Subcutaneous abdominal adipose tissue (tissue), 5 donors: ENCODE results near the gene RBM28.

Experiments
- H3K27ac ChIP-seq: one replicate; pipeline ENCODE4 v1.7.0; 2013; ENCODE audit warnings: low read depth, mild to moderate bottlenecking, inconsistent platforms, low read length, moderate library complexity
- H3K27me3 ChIP-seq, 5 donors: one replicate each; pipeline ENCODE4 v1.7.0; 2013; ENCODE audit warnings: low read length in 5 of 5, inconsistent platforms in 1 of 5; ENCODE audit not compliant: control insufficient read depth in 5 of 5, insufficient read depth in 4 of 5
- H3K36me3 ChIP-seq, 5 donors: one replicate each; pipeline ENCODE4 v1.7.0; 2013; ENCODE audit warnings: low read length in 5 of 5; ENCODE audit not compliant: control insufficient read depth in 5 of 5, insufficient read depth in 5 of 5
- H3K4me1 ChIP-seq, 5 donors: one replicate each; pipeline ENCODE4 v1.7.0; 2013; ENCODE audit warnings: low read length in 5 of 5, mild to moderate bottlenecking in 3 of 5, moderate library complexity in 1 of 5; ENCODE audit not compliant: control insufficient read depth in 5 of 5, insufficient read depth in 5 of 5
- H3K4me3 ChIP-seq, 5 donors: one replicate each; pipeline ENCODE4 v1.7.0; 2013; ENCODE audit warnings: low read length in 5 of 5, low read depth in 1 of 5
- H3K9ac ChIP-seq, 5 donors: one replicate each; pipeline ENCODE4 v1.7.0; 2013; ENCODE audit warnings: low read length in 5 of 5, mild to moderate bottlenecking in 4 of 5, moderate library complexity in 3 of 5
- H3K9me3 ChIP-seq, 5 donors: one replicate each; pipeline ENCODE4 v1.7.0; 2013; ENCODE audit warnings: low read length in 5 of 5; ENCODE audit not compliant: control insufficient read depth in 5 of 5
- donor health status: healthy.
- donor health status: healthy.
- donor health status: healthy.
- donor health status: healthy.
- donor health status: healthy.

RBM28 gene

DNA sequence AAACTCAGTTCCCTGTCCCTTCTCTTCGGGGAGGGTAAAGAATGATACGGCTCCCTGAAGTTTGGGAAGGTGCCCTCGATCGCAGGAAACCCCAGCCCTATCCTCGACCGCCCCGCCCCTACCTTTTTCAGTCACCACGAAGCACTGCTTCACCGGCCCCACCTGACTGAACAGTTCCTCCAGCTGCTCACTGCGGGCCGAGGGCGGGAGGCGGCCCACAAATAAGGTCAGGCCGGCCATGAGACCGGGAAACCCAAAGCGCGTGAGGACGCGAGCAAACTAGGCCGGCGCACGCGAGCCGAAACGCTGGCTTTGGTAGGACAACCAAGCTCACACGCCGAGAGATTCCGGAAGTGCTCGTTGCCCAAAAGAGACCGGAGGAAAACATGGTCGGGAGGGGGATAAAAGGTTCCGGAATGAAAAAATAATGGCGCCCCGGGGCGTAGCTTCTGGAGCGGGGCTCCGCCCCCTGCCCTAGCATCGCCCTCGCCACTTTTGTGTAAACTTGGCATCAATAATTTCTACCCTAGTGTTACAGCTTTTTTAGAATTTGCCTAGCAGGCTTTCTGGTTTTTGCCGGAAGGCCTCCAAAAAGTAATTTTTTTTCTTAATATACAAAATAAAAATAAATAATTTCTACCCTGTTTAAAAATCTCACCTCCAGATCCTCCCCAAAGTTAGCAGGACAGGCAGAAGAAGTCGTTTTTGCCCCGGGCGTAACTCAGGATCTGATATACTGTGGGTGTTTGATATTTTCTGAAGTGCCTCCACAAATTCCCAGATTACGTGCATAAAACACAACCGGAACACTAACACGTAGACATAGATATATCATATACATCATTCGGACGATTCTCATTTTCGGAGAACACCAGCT is at the start of gene RBM28:
RBM28 (minus strand) TSS at position 355 of the 877 bp plus-strand sequence; CDS start at position 240, 115 bp downstream.
- H3K9me3 ChIP-seq: no peaks in the 10 kb centered on the region
- H3K9ac ChIP-seq: peak within 1 kb of the TSS; percentile 69 to 98 (median 92)
- H3K36me3 ChIP-seq: peaks cover 5 to 14% (median 5%) of the 10 kb centered on the region in 5 donors
- H3K4me3 ChIP-seq: peak within 1 kb of the TSS; percentile 76 to 93 (median 91)
- peak within 1 kb of the TSS; percentile 90 for H3K27ac ChIP-seq
- H3K4me1 ChIP-seq: peaks cover 6 to 33% (median 28%) of the 10 kb centered on the region in 5 donors
- no peaks in the 10 kb centered on the region for H3K27me3 ChIP-seq

- peaks cover 0 to 4% (median 2%) of the 10 kb centered on the region in 5 donors for H3K4me1 ChIP-seq
- H3K9ac ChIP-seq: no peak overlapping the region
- H3K4me3 ChIP-seq: no peak overlapping the region
- H3K27me3 ChIP-seq: no peaks in the 10 kb centered on the region
- H3K36me3 ChIP-seq: peaks cover 7 to 64% (median 61%) of the 10 kb centered on the region in 5 donors
- no peaks in the 10 kb centered on the region for H3K9me3 ChIP-seq
- H3K27ac ChIP-seq: no peak overlapping the region
Measured at GRCh38 chr7:128392446-128393327, 49.0 kb upstream of the RBM28 start.

GRCh38 chr7:128391805-128392204 is 48.1 kb upstream of the RBM28 start:
- H3K4me3 ChIP-seq: no peak overlapping the region
- no peaks in the 10 kb centered on the region for H3K27me3 ChIP-seq
- no peak overlapping the region for H3K9ac ChIP-seq
- no peak overlapping the region for H3K27ac ChIP-seq
- peaks cover 0 to 55% (median 52%) of the 10 kb centered on the region in 5 donors for H3K36me3 ChIP-seq
- peaks cover 0 to 10% (median 9%) of the 10 kb centered on the region in 5 donors for H3K4me1 ChIP-seq
- no peaks in the 10 kb centered on the region for H3K9me3 ChIP-seq

DNA sequence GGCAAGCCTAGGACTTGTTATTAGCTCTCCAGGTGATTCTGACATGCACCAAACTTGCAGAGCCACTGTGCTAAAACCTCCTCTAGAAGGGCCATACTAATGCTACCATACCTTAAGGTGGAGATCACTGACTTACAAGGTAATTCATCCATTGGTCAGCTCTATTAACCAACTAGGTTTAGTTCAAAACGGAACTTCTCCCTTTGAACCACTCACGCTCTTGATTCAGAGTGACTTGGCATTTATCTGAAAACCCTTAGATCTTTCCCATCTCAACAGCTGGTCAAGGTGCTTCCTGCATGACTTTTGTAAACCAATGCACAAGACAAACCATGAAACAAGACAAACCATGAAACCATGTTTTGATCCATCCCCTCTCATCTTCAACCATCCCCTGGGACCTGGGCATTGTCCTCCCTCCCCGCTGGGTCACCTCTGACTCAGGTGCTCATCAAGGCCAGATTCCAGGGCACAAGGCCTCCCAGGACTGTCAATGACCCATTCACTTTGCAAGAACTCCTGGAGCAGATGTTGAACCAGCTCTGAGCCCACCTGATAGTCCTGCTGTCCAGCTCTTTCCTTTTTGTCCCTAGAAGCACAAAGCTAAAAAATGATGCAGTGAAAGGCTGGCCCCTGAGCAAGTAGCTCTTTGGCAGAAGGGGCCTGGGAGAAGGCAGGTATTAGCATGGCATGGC is 47.3 kb upstream of the RBM28 start:
- Histone ChIP-seq H3K27me3 (no peaks in the 10 kb centered on the region), H3K4me1 (peaks cover 0 to 10% (median 9%) of the 10 kb centered on the region in 5 donors), H3K36me3 (peaks cover 0 to 47% (median 44%) of the 10 kb centered on the region in 5 donors), H3K4me3 (no peak overlapping the region), H3K9ac (no peak overlapping the region), H3K27ac (no peak overlapping the region), H3K9me3 (no peaks in the 10 kb centered on the region)

DNA sequence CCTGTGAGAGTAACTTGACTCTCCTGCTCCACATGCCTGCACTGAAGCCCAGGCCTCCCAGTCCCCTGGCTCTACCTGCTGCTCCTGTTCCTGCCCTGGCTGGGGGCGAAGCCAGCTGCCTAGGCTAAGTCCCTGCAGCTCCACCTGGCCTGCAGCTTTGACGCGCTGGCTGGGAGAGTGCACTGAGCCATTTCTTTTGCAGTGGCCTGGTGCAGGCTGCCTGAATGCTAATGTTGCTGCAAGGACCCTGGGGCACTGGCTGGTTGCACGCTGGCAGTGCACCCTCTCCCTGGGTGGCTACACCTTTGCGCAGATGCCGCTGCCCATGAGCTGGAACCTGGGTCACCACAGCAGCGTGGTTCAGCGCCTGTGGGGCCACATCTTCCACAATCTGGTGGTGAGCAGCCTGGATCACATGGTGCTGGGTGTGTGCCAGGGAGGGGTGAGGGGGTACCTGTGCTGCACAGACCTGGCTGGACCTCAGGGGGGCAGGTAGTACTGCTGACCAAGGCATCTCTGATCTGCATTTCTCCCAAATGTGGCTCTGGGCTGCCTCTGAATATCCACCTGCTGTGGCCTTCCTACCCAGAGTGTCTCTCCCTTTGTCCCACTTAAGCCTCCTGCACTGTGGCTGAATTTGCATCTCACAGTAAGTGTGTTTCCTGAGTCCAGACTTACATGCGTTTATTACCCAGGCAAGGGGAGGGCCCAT is 46.1 kb upstream of the RBM28 start:
- no peak overlapping the region for H3K27ac ChIP-seq
- no peaks in the 10 kb centered on the region for H3K27me3 ChIP-seq
- no peaks in the 10 kb centered on the region for H3K9me3 ChIP-seq
- no peak overlapping the region for H3K9ac ChIP-seq
- peaks cover 0 to 35% (median 32%) of the 10 kb centered on the region in 5 donors for H3K36me3 ChIP-seq
- H3K4me3 ChIP-seq: no peak overlapping the region
- H3K4me1 ChIP-seq: peaks cover 0 to 10% (median 9%) of the 10 kb centered on the region in 5 donors

DNA sequence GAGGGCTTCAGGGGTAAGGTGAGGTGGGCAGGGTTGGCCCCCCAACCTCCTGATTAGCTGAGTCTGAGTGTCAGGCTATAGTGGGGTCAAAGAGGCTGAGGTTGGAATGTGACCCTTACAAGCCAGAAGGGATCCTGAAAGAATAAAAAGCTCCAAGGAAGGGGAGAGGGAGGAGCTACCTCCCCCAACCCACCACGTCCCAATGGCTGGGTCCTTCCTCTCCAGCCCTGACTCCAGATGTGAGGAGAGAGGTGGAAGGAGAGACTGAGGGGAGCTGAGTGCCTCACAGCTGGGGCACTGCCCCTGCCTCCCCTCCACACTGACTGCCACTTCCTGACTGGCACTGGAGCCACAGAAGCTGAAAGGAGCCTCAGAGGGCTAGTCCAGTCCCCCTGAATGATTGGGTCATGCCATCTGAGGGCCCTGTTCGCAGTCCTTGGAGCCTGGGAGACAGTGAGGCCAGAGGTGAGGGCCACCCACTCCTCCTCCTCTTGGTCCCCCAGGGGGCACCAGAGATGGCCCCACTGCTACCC is 45.4 kb upstream of the RBM28 start:
- Histone ChIP-seq H3K27ac (no peak overlapping the region), H3K27me3 (no peaks in the 10 kb centered on the region), H3K4me1 (peaks cover 0 to 10% (median 9%) of the 10 kb centered on the region in 5 donors), H3K36me3 (peaks cover 0 to 29% (median 26%) of the 10 kb centered on the region in 5 donors), H3K4me3 (no peak overlapping the region), H3K9me3 (no peaks in the 10 kb centered on the region), H3K9ac (no peak overlapping the region)

- no peak overlapping the region for H3K9ac ChIP-seq
- H3K4me1 ChIP-seq: peaks cover 3 to 16% (median 9%) of the 10 kb centered on the region in 5 donors
- peaks cover 0 to 20% (median 17%) of the 10 kb centered on the region in 5 donors for H3K36me3 ChIP-seq
- no peak overlapping the region for H3K4me3 ChIP-seq
- H3K9me3 ChIP-seq: no peaks in the 10 kb centered on the region
- no peak overlapping the region for H3K27ac ChIP-seq
- H3K27me3 ChIP-seq: no peaks in the 10 kb centered on the region
Measured at GRCh38 chr7:128388145-128388485, 44.4 kb upstream of the RBM28 start.

DNA sequence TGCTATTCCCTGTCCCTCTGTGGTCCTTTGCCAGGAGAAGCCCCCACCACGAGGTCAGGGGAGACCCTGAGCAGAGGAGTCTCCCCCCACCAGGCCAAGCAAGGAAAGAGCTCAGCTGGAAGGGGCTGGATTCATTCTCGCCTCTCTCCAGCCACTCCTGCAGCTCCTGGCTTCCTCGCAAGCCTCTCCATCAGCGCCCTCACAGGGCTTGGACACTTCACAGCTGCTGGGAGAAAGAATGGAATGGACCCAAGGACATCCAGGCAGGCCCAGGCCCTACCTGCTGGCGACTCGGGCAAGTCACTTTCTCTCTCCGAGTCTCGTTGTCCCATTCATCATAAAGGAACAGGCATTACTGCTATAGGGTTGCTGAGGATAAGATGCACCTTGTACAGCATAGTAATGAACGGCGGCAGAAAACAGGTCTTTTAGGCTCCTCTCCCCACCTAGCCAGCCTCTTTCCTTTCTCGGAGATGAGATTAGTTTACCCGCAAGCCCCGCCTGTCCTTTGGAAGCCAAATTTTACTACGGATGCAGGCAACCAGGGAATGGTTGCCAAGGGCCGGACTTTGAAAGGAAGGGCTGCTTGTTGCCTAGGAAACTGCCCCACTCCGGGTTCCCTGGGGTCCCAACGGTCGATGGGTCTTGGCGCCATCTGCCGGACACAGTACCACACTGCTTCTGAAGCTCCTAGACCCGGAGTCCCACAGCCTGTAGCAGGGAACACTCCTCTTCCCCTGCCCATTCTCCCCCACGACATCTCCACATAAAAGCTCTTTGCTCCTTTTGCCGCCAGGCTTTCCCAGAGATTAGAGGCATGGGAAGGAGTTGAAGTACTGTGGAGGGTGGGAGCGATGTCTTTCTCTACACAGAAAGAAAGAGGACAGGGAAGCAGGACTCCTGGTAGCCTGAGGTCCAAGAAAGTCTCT is 43.8 kb upstream of the RBM28 start:
- no peaks in the 10 kb centered on the region for H3K9me3 ChIP-seq
- no peaks in the 10 kb centered on the region for H3K27me3 ChIP-seq
- H3K4me3 ChIP-seq: peak overlapping the region in 1 of 5 donors; percentile 10
- no peak overlapping the region for H3K27ac ChIP-seq
- H3K36me3 ChIP-seq: peaks cover 0 to 13% (median 11%) of the 10 kb centered on the region in 5 donors
- H3K9ac ChIP-seq: no peak overlapping the region
- H3K4me1 ChIP-seq: peaks cover 3 to 16% (median 9%) of the 10 kb centered on the region in 5 donors
